Rectal smooth muscle tissue (tissue), 1 donor: ENCODE measurements around the gene DACH1.

Source experiments
- H3K27ac ChIP-seq: one replicate; pipeline ENCODE4 v1.7.0; 2013; ENCODE audit warnings: low read depth, low read length, inconsistent platforms
- H3K27me3 ChIP-seq: one replicate; pipeline ENCODE4 v1.7.0; 2013; ENCODE audit warnings: low read length; ENCODE audit not compliant: control insufficient read depth, insufficient read depth
- H3K36me3 ChIP-seq: one replicate; pipeline ENCODE4 v1.7.0; 2013; ENCODE audit warnings: low read length; ENCODE audit not compliant: control insufficient read depth, insufficient read depth
- H3K4me1 ChIP-seq: one replicate; pipeline ENCODE4 v1.7.0; 2013; ENCODE audit warnings: low read length; ENCODE audit not compliant: control insufficient read depth, insufficient read depth
- H3K4me3 ChIP-seq: one replicate; pipeline ENCODE4 v1.7.0; 2013; ENCODE audit warnings: low read length
- H3K9ac ChIP-seq: one replicate; pipeline ENCODE4 v1.7.0; 2013; ENCODE audit warnings: low read length

DACH1 gene

DNA sequence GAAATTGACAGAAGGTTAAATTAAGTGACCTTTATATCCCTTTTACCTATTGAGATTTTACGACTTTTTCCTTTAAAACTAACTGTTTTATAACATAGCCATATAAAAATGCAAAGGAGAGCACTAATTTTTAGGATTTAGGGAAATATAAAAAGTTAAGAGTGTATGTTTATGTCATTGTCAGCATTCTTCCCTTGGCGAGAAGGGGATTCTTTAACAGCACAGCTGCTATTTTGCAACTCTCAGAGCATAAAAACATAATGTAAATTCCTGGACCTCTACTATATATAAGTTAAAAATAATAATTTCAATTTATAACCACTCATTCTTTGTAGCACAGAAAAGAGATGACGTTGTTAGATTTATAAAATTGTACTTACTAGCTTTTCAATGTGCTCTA is 363.2 kb downstream of the DACH1 start:
- H3K27me3 ChIP-seq, result no peaks in the 10 kb centered on the region
- H3K4me1 ChIP-seq, result no peaks in the 10 kb centered on the region
- no peak overlapping the region for H3K27ac ChIP-seq
- no peak overlapping the region for H3K4me3 ChIP-seq
- H3K36me3 ChIP-seq, result no peaks in the 10 kb centered on the region
- no peak overlapping the region for H3K9ac ChIP-seq

DNA sequence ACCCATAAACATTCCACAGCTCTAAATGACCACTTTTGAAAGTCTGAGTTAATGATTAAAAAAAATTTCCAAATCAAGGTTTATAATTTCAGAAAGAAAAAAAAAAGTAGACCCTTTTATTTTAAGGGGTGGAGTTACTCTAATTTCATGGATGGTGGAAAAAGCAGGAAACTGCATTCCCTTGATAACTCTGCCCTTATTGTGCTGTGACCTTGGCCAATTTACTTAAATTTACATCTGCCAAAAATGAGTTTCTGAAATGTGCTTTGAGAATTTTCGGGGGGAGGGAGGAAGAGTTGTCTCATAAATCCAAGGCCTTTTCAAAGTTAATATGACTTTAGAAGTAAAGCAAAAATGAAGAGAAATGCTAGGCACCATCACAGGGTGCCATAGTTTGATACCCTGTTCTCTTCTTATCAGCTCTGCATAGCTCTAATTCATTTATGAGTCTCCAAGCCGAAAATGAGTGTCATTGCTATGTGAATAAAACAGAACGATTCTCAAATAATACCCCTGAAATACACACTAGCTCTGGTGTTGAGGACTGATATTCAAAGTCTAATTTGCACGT is 367.0 kb downstream of the DACH1 start:
- no peaks in the 10 kb centered on the region for H3K27me3 ChIP-seq
- H3K36me3 ChIP-seq, result no peaks in the 10 kb centered on the region
- H3K27ac ChIP-seq, result no peak overlapping the region
- no peak overlapping the region for H3K9ac ChIP-seq
- H3K4me1 ChIP-seq, result no peaks in the 10 kb centered on the region
- H3K4me3 ChIP-seq, result no peak overlapping the region

DNA sequence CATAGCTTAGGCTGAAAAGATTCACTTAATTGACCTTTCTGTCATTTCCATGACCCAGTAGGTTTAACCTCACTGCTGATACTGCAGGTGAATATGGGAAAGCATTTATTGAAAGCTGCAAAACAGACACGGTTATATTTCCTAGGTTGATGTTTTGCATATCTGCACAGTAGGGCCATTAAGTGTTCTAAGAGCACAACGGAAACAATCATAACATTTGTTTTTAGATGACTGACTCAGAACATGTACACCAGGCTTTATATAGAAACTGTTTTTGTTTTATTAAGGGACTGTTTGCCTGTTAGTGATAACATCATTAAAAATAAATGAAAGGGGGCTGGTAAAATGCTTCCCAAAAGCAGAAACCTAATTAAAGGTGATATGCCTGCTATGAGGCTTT is 367.8 kb downstream of the DACH1 start:
- no peaks in the 10 kb centered on the region for H3K4me1 ChIP-seq
- no peak overlapping the region for H3K27ac ChIP-seq
- H3K36me3 ChIP-seq, result no peaks in the 10 kb centered on the region
- no peak overlapping the region for H3K4me3 ChIP-seq
- H3K27me3 ChIP-seq, result no peaks in the 10 kb centered on the region
- no peak overlapping the region for H3K9ac ChIP-seq

DNA sequence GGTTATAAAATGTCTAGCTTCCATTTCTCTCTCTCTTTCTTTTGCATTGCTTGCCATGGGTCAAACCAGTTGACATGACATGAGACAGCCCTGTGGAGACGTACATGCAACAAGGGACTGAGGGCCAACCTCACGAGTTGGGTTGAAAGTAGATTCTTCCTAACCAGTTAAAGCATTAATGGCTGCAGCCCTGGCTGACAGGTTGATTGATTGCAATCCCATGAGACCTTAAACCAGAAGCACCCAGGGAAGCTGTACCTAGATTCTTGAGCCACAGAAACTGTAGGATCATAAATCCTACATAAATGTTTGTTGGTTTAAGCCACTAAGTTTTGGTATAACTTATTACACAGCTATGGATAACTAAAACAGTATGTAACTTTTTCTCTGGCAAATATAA is 373.8 kb downstream of the DACH1 start:
- Histone ChIP-seq H3K27ac (no peak overlapping the region), H3K9ac (no peak overlapping the region)

DNA sequence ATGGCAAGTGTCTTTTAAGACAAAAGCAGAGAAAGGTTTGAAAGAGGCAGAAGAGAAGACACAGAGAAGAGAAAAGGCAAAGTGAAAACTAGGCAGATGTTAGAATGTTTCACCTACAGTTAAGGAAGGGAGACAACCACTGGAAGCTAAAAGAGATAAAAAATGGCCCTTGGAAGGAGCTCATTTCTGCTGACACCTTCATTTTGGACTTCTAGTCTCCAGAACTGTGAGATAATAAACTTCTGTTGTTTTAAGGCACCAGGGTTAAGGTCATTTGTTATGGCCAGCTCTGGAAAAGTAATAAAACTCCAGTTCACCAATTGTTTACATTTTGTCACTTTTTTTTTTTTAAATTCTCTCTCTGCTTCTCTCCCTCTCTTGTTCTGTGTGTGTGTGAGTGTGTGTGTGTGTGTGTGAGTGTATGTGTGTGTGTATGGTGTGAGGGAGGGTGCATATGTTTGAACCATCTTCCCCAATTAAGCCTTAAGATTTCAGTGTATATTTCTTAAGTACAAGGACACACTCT is 374.6 kb downstream of the DACH1 start:
- Histone ChIP-seq H3K27me3 (no peaks in the 10 kb centered on the region), H3K36me3 (no peaks in the 10 kb centered on the region), H3K4me1 (no peaks in the 10 kb centered on the region), H3K4me3 (no peak overlapping the region), H3K9ac (no peak overlapping the region), H3K27ac (no peak overlapping the region)

More for the DNA sequence above, 373.8 kb downstream of the DACH1 start:
- H3K4me1 ChIP-seq, result no peaks in the 10 kb centered on the region
- H3K4me3 ChIP-seq, result no peak overlapping the region
- H3K36me3 ChIP-seq, result no peaks in the 10 kb centered on the region
- H3K27me3 ChIP-seq, result no peaks in the 10 kb centered on the region

DNA sequence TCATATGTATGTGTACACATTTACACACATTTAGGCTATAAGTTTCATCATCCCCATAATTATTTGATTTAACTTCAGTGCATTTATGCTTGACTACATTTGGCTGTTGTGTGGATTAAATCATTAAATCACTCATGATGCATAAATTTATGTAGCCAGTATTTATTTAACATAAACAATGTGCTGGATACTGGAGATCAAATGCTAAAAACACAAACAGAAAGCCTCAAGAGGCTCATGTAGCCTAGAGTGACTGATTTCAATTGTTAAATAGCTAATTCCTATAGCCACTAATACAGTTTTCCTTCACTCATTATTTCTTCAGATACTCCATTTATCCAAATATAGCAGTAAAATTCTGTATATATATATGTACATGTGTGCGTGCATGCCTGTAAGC is 376.0 kb downstream of the DACH1 start:
- Histone ChIP-seq H3K4me1 (no peaks in the 10 kb centered on the region), H3K27ac (no peak overlapping the region), H3K9ac (no peak overlapping the region), H3K36me3 (no peaks in the 10 kb centered on the region), H3K4me3 (no peak overlapping the region), H3K27me3 (no peaks in the 10 kb centered on the region)

DNA sequence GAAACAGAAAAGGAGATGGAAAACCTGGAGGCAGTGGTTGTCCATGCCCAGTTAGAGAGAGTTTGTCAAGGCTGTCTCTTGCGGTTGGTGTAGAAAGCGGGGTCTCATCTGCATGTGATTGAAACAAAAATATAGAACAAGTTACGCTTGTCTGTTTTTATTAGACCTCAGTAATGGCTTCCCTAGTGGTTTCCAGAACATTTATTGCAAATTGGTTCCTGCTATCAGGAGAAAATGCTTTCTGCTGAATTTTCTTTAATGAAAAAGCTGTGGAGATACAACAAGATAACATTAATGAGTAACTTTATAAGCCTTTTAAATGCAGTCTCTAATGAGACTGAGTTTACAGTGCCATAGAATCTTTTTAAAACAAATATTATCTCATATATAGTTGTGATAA is 378.0 kb downstream of the DACH1 start:
- no peaks in the 10 kb centered on the region for H3K4me1 ChIP-seq

DNA sequence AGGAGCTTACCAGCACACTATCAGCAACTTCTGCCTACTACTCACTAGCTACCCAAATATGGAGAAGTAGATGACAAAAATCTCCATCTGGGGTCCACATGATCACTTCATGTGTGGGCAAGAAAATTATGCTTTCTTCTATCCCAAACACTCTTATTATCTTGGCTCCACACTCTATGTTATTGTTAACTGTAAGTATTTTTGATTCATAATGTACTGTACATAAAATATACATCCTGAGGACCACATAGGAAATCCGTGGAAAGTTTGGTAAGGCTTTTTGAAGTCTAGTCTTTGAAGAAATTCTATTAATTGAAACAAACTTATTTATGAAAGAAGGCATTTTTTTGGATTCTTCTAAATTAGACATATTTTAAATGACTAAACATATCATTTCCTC is 378.8 kb downstream of the DACH1 start:
- H3K9ac ChIP-seq, result no peak overlapping the region

More for the DNA sequence above, 378.0 kb downstream of the DACH1 start:
- no peaks in the 10 kb centered on the region for H3K27me3 ChIP-seq
- no peak overlapping the region for H3K9ac ChIP-seq
- H3K4me3 ChIP-seq, result no peak overlapping the region
- no peaks in the 10 kb centered on the region for H3K36me3 ChIP-seq
- H3K27ac ChIP-seq, result no peak overlapping the region

DNA sequence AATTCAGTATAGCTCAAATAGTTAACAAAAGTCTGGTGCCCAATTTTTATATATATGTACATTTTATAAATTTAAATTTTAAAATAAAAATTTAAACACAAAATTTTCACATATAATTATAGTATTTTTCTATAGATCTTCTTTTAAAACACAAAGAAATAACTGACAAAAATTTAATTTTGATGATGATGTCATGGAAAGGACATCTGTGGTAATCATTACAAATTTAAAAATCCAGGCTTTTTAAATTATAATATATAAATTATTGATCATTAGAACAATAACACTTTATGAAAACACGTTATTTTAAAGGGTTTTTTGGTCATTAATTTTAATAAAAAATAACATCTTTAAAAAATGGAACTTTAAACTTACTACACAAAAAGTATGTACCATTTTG is 381.1 kb downstream of the DACH1 start:
- Histone ChIP-seq H3K9ac (no peak overlapping the region), H3K36me3 (no peaks in the 10 kb centered on the region), H3K4me1 (no peaks in the 10 kb centered on the region), H3K27ac (no peak overlapping the region), H3K27me3 (no peaks in the 10 kb centered on the region), H3K4me3 (no peak overlapping the region)

More for the DNA sequence above, 378.8 kb downstream of the DACH1 start:
- H3K27ac ChIP-seq, result no peak overlapping the region
- H3K4me1 ChIP-seq, result no peaks in the 10 kb centered on the region
- H3K27me3 ChIP-seq, result no peaks in the 10 kb centered on the region
- no peaks in the 10 kb centered on the region for H3K36me3 ChIP-seq
- no peak overlapping the region for H3K4me3 ChIP-seq

DNA sequence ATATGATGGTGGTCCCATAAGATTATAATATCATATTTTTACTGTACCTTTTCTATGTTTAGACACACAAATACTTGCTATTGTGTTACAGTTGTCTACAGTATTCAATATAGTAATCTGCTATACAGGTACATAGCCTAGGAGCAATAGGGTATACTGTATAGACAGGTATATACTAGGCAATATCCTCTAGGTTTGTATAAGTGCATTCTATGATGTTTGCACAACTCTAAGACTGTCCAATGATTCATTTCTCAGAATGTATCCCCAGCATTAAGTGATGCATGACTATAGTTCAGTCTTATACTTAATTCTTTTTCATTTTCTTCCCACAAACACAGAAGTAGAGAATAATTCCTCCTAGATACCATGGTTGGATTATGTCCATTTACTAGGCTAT is 383.3 kb downstream of the DACH1 start:
- H3K9ac ChIP-seq, result no peak overlapping the region
- no peak overlapping the region for H3K4me3 ChIP-seq
- no peak overlapping the region for H3K27ac ChIP-seq
- no peaks in the 10 kb centered on the region for H3K27me3 ChIP-seq
- no peaks in the 10 kb centered on the region for H3K4me1 ChIP-seq
- no peaks in the 10 kb centered on the region for H3K36me3 ChIP-seq

DNA sequence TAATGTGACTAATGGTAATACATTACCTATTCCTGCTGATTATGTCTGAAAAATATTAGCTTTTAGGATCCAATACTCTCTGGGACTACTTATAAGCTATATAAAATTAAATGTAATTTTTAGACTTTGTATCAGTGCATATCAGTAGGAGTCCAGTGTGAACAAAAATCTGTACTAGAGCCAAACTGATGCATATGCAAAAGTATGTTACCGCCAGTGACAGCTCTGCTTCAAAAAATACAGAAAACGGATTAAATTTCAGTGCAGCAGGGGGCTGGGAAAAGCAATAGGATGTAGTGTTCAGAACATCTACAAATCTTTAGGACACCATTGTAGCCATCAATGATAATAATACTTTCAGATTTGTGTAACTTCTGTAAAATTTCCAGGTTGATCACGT is 385.5 kb downstream of the DACH1 start:
- no peak overlapping the region for H3K27ac ChIP-seq
- H3K4me1 ChIP-seq, result no peaks in the 10 kb centered on the region
- no peaks in the 10 kb centered on the region for H3K36me3 ChIP-seq
- H3K4me3 ChIP-seq, result no peak overlapping the region
- no peak overlapping the region for H3K9ac ChIP-seq
- no peaks in the 10 kb centered on the region for H3K27me3 ChIP-seq

DNA sequence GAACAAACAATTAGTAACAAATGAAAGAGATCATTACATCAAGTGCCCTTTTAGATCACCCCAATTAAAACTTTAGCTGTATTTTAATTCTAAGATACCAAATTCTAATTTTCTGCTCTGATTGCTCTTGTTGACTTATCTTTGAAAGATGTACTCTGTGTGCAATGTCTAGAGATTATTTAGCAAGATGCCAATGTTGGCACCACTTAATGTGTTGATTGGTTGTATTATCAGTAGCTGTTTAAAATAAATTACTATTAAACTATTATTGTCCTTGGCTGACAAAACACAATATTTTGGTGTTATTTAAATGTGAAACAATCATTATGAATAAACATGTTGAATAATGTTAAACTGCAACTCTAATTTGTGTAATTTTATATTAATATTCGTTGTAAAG is 386.0 kb downstream of the DACH1 start:
- Histone ChIP-seq H3K36me3 (no peaks in the 10 kb centered on the region), H3K4me1 (no peaks in the 10 kb centered on the region), H3K4me3 (no peak overlapping the region), H3K9ac (no peak overlapping the region), H3K27me3 (no peaks in the 10 kb centered on the region), H3K27ac (no peak overlapping the region)

DNA sequence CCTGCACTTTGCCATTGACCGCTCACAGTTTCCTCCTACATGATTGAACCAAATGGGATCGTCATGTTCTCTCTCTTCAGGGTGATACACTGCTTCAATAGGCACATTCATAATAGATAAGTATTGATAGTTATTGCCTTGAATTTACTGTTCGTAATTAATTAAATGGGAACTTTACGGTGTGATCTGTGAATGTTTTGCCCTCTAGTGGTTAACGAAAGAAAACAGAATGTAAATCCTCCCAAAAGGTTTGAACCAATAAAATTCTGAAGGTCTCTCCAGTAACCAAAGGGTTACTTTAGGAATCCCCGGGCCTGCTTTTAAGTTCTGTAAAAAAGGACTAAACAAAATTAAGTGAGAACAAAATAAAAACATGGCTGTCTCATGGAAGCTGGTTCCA is 389.3 kb downstream of the DACH1 start:
- Histone ChIP-seq H3K9ac (no peak overlapping the region), H3K36me3 (no peaks in the 10 kb centered on the region)

More for the DNA sequence above, 389.3 kb downstream of the DACH1 start:
- no peaks in the 10 kb centered on the region for H3K27me3 ChIP-seq
- H3K27ac ChIP-seq, result no peak overlapping the region
- no peaks in the 10 kb centered on the region for H3K4me1 ChIP-seq
- H3K4me3 ChIP-seq, result no peak overlapping the region
